ENCODE data around the gene VNN1.

Gene VNN1

DNA sequence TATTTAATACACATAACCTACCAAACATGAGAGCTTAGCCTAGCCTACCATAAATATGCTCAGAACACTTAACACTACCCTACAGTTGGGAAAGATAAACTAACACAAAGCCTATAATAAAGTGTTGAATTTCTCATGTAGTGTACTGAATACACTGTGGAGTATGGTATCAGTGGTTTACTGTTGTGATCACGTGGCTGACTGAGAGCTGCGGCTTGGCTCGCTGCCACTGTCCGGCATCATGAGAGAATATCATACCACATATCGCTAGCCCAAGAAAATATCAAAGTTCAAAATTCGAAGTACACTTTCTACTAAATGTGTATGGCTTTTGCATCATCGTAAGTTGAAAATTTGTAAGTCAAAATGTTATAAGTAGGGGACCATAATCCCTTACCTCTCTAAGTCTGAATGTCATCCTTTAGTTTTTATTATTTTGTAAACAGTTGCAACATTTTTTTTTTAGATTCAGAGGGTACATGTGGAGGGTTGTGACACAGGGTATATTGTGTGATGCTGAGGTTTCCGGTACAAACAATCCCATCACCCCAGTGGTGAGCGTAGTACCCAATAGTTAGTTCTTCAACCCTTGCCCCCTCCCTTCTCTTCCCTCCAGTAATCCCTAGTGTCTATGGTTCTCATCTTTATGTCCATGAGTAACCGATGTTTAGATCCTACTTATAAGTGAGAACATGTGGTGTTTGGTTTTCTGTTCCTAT, 40.3 kb downstream of the VNN1 start:
- Histone ChIP-seq H3K27ac (ENCODE audit: low read depth, low read length, severe bottlenecking) (no peak overlapping the region), H3K4me1 (ENCODE audit: control insufficient read depth, insufficient read depth, low read length, poor library complexity, severe bottlenecking) (no peaks in the 10 kb centered on the region), H3K36me3 (ENCODE audit: control insufficient read depth, insufficient read depth, low read length) (no peaks in the 10 kb centered on the region), H3K4me3 (ENCODE audit: extremely low read depth, insufficient read depth, low read length, poor library complexity, severe bottlenecking) (no peak overlapping the region), H3K9me3 (ENCODE audit: control insufficient read depth, low read length) (no peaks in the 10 kb centered on the region)
- 100% methylated on average over 1 of the region's 10 CpGs; no CpG with 5 or more reads in 1 of the 2 experiments for WGBS, 2 experiments (ENCODE audit: insufficient coverage in 2 of 2)

DNA sequence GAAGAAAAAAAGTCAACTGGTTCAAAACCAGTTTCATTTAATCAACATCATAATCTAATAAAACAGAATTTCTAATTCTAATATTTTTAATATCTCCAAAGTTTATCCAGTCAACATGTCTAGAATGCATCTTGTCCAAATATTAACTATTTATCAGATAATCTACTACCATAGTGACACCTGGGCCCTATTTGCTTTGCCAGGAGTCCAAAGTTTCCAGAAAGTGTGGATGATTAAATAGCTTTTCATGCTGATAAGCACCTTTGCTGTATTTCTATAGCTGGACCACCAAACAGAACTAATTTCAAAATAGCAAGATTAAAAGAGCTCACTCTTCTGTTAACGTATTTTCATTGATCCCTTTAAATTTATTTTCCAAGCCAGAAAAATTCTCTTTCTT, 42.6 kb downstream of the VNN1 start:
- H3K36me3 ChIP-seq (ENCODE audit: control insufficient read depth, insufficient read depth, low read length), result no peaks in the 10 kb centered on the region
- WGBS, 2 experiments (ENCODE audit: insufficient coverage in 2 of 2), result 80 to 91% methylated on average over 1 of the region's 1 CpG

DNA sequence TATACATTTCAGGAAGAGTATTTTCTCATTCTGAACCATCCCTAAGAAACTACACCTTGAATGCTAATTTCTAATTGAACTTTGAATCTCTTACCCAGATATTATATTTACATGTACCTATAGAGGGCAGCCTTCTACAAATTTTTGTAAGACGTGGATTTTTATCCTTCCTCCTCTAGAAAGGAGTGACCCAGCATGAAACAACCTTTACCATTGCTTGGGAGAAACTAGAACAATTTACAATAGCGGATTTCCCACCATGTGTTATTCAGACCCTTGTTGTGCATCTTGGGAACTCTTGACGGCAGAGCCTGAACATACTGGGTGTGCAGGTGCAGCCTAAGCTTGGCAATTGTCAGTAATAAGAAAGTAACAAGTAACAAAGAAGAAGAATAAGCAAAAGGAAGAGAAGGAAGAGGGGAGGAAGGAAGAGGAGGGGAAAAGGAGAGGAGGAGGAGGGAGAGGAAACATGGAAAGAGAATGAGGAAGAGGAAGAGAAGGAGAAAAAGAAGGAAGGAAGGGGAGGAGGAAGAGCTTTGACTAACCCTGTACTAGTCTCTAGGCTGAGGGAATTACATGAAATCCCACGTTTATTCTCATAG, 44.1 kb downstream of the VNN1 start:
- no peak overlapping the region for H3K4me3 ChIP-seq (ENCODE audit: extremely low read depth, insufficient read depth, low read length, poor library complexity, severe bottlenecking)
- no peaks in the 10 kb centered on the region for H3K4me1 ChIP-seq (ENCODE audit: control insufficient read depth, insufficient read depth, low read length, poor library complexity, severe bottlenecking)

More for the DNA sequence above, 42.6 kb downstream of the VNN1 start:
- Histone ChIP-seq H3K27ac (ENCODE audit: low read depth, low read length, severe bottlenecking) (no peak overlapping the region), H3K4me1 (ENCODE audit: control insufficient read depth, insufficient read depth, low read length, poor library complexity, severe bottlenecking) (no peaks in the 10 kb centered on the region), H3K9me3 (ENCODE audit: control insufficient read depth, low read length) (no peaks in the 10 kb centered on the region), H3K4me3 (ENCODE audit: extremely low read depth, insufficient read depth, low read length, poor library complexity, severe bottlenecking) (no peak overlapping the region)

GRCh38 chr6:132666118-132666517, 47.7 kb downstream of the VNN1 start:
- H3K36me3 ChIP-seq (ENCODE audit: control insufficient read depth, insufficient read depth, low read length), result no peaks in the 10 kb centered on the region
- no peaks in the 10 kb centered on the region for H3K4me1 ChIP-seq (ENCODE audit: control insufficient read depth, insufficient read depth, low read length, poor library complexity, severe bottlenecking)
- no peak overlapping the region for H3K27ac ChIP-seq (ENCODE audit: low read depth, low read length, severe bottlenecking)
- H3K4me3 ChIP-seq (ENCODE audit: extremely low read depth, insufficient read depth, low read length, poor library complexity, severe bottlenecking), result no peak overlapping the region
- H3K9me3 ChIP-seq (ENCODE audit: control insufficient read depth, low read length), result no peaks in the 10 kb centered on the region
- 82 to 91% methylated on average over 3 to 4 of the region's 4 CpGs for WGBS, 2 experiments (ENCODE audit: insufficient coverage in 2 of 2)

More for the DNA sequence above, 44.1 kb downstream of the VNN1 start:
- WGBS, 2 experiments (ENCODE audit: insufficient coverage in 2 of 2), result 33 to 44% methylated on average over 2 of the region's 4 CpGs
- Histone ChIP-seq H3K27ac (ENCODE audit: low read depth, low read length, severe bottlenecking) (no peak overlapping the region), H3K36me3 (ENCODE audit: control insufficient read depth, insufficient read depth, low read length) (no peaks in the 10 kb centered on the region), H3K9me3 (ENCODE audit: control insufficient read depth, low read length) (no peaks in the 10 kb centered on the region)

- Histone ChIP-seq H3K27ac (ENCODE audit: low read depth, low read length, severe bottlenecking) (no peak overlapping the region), H3K4me3 (ENCODE audit: extremely low read depth, insufficient read depth, low read length, poor library complexity, severe bottlenecking) (no peak overlapping the region), H3K36me3 (ENCODE audit: control insufficient read depth, insufficient read depth, low read length) (no peaks in the 10 kb centered on the region), H3K9me3 (ENCODE audit: control insufficient read depth, low read length) (no peaks in the 10 kb centered on the region), H3K4me1 (ENCODE audit: control insufficient read depth, insufficient read depth, low read length, poor library complexity, severe bottlenecking) (no peaks in the 10 kb centered on the region)
- 100% methylated on average over 1 of the region's 1 CpG for WGBS, 2 experiments (ENCODE audit: insufficient coverage in 2 of 2)
Measured at GRCh38 chr6:132664309-132665034, 49.4 kb downstream of the VNN1 start.

GRCh38 chr6:132663661-132664060, 50.2 kb downstream of the VNN1 start:
- no peaks in the 10 kb centered on the region for H3K36me3 ChIP-seq (ENCODE audit: control insufficient read depth, insufficient read depth, low read length)
- H3K27ac ChIP-seq (ENCODE audit: low read depth, low read length, severe bottlenecking), result no peak overlapping the region
- no peaks in the 10 kb centered on the region for H3K9me3 ChIP-seq (ENCODE audit: control insufficient read depth, low read length)
- H3K4me3 ChIP-seq (ENCODE audit: extremely low read depth, insufficient read depth, low read length, poor library complexity, severe bottlenecking), result no peak overlapping the region
- WGBS, 2 experiments (ENCODE audit: insufficient coverage in 2 of 2), result no CpG with 5 or more reads among the region's 1 CpG
- no peaks in the 10 kb centered on the region for H3K4me1 ChIP-seq (ENCODE audit: control insufficient read depth, insufficient read depth, low read length, poor library complexity, severe bottlenecking)

DNA sequence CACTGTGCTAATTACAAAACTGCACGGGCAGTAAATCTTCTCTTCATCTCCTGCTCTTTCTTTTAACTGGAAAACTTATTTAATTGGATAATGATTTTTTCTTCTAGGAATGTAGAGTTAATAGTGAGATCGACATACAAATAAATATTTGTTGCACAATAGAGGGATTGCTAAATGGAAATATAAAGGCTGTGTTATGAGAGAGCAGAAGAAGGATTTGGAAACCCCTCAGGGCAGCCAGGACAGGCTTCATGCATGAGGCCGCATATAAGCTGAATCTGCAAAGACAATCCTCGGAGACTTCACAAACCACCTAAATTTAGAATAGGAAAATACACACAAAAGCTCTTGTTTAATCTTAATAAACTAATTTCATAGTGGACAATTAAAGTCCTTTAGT, 51.9 kb downstream of the VNN1 start:
- no CpG with 5 or more reads among the region's 4 CpGs for WGBS, 2 experiments (ENCODE audit: insufficient coverage in 2 of 2)
- H3K4me1 ChIP-seq (ENCODE audit: control insufficient read depth, insufficient read depth, low read length, poor library complexity, severe bottlenecking), result no peaks in the 10 kb centered on the region
- H3K4me3 ChIP-seq (ENCODE audit: extremely low read depth, insufficient read depth, low read length, poor library complexity, severe bottlenecking), result no peak overlapping the region

GRCh38 chr6:132659082-132659481, 54.8 kb downstream of the VNN1 start, which contains the start of gene TAAR1:
Gene TAAR1 (minus strand): TSS chr6:132659182. CDS start chr6:132646003, 13,179 bp downstream.
- Histone ChIP-seq H3K9me3 (ENCODE audit: control insufficient read depth, low read length) (no peaks in the 10 kb centered on the region), H3K36me3 (ENCODE audit: control insufficient read depth, insufficient read depth, low read length) (no peaks in the 10 kb centered on the region), H3K4me1 (ENCODE audit: control insufficient read depth, insufficient read depth, low read length, poor library complexity, severe bottlenecking) (no peaks in the 10 kb centered on the region), H3K4me3 (ENCODE audit: extremely low read depth, insufficient read depth, low read length, poor library complexity, severe bottlenecking) (no peak within 1 kb of the TSS), H3K27ac (ENCODE audit: low read depth, low read length, severe bottlenecking) (no peak within 1 kb of the TSS)
- WGBS, 2 experiments (ENCODE audit: insufficient coverage in 2 of 2), result 33 to 50% methylated on average over 1 of the region's 3 CpGs

More for the DNA sequence above, 51.9 kb downstream of the VNN1 start:
- Histone ChIP-seq H3K27ac (ENCODE audit: low read depth, low read length, severe bottlenecking) (no peak overlapping the region), H3K36me3 (ENCODE audit: control insufficient read depth, insufficient read depth, low read length) (no peaks in the 10 kb centered on the region), H3K9me3 (ENCODE audit: control insufficient read depth, low read length) (no peaks in the 10 kb centered on the region)

GRCh38 chr6:132651062-132651461, 62.8 kb downstream of the VNN1 start:
- no peak overlapping the region for H3K4me3 ChIP-seq (ENCODE audit: extremely low read depth, insufficient read depth, low read length, poor library complexity, severe bottlenecking)
- no peak overlapping the region for H3K27ac ChIP-seq (ENCODE audit: low read depth, low read length, severe bottlenecking)
- 80 to 87% methylated on average over 1 to 3 of the region's 3 CpGs for WGBS, 2 experiments (ENCODE audit: insufficient coverage in 2 of 2)
- H3K36me3 ChIP-seq (ENCODE audit: control insufficient read depth, insufficient read depth, low read length), result no peaks in the 10 kb centered on the region
- H3K9me3 ChIP-seq (ENCODE audit: control insufficient read depth, low read length), result no peaks in the 10 kb centered on the region
- peaks cover 12% of the 10 kb centered on the region for H3K4me1 ChIP-seq (ENCODE audit: control insufficient read depth, insufficient read depth, low read length, poor library complexity, severe bottlenecking)

DNA sequence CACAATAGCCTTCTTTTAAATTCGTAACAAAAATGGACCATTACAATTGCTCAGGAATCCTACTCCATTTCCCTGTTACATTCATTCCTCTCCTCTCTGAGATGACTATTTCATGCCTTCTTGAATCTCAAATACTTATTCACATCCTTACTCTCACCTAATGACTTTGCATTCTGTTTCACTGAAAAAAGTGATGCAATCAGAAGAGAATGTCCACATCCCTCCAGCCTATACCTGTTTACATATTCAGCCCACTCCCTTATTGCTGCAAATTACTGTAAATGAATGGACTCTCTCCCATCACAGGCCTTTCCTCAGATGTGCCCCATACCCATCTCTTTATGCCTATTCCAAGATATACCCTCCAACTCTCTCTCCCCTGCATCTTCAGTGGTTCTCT, 63.4 kb downstream of the VNN1 start:
- H3K27ac ChIP-seq (ENCODE audit: low read depth, low read length, severe bottlenecking), result no peak overlapping the region
- H3K4me1 ChIP-seq (ENCODE audit: control insufficient read depth, insufficient read depth, low read length, poor library complexity, severe bottlenecking), result peaks cover 12% of the 10 kb centered on the region
- H3K9me3 ChIP-seq (ENCODE audit: control insufficient read depth, low read length), result no peaks in the 10 kb centered on the region
- no peaks in the 10 kb centered on the region for H3K36me3 ChIP-seq (ENCODE audit: control insufficient read depth, insufficient read depth, low read length)
- 94 to 100% methylated on average over 1 of the region's 1 CpG for WGBS, 2 experiments (ENCODE audit: insufficient coverage in 2 of 2)
- no peak overlapping the region for H3K4me3 ChIP-seq (ENCODE audit: extremely low read depth, insufficient read depth, low read length, poor library complexity, severe bottlenecking)
